CD4-positive, alpha-beta memory T cell (primary cell): Measurements from ENCODE around the gene KIRREL3. TPM values are rescaled to one million over a fixed set of nuclear protein-coding genes. Genes with fewer than 3 reads are reported as not detected.

ENCODE experiments used
- CTCF ChIA-PET: fragments of 350-600 bp; sonication (Branson Sonifier 250); formaldehyde crosslinking; loops from one replicate; lab custom pipeline; 2021; ENCODE audit warnings: inconsistent platforms; ENCODE audit not compliant: partially characterized antibody; lab: Charles Lee
- POLR2A ChIA-PET: fragments of 350-600 bp; sonication (Branson Sonifier 250); formaldehyde crosslinking; loops from one replicate; lab custom pipeline; 2021; ENCODE audit not compliant: partially characterized antibody; lab: Charles Lee
- DNase-seq, 5 donors: peaks; one replicate each; pipeline versions ENCODE4 v3.0.0 to v3.0.0-alpha.2; 2020 to 2022; ENCODE audit warnings: mixed read lengths in 1 of 5
- H3K27ac ChIP-seq: one replicate; pipeline ENCODE4 v1.7.0; 2013; ENCODE audit warnings: low read depth, low read length
- H3K27me3 ChIP-seq: 2 replicates; pipeline ENCODE4 v1.7.0; 2013; ENCODE audit warnings: mild to moderate bottlenecking, low read length, moderate library complexity; ENCODE audit not compliant: insufficient read depth
- H3K36me3 ChIP-seq: 2 replicates; pipeline ENCODE4 v1.7.0; 2013; ENCODE audit warnings: mild to moderate bottlenecking, low read length, moderate library complexity; ENCODE audit not compliant: insufficient read depth
- H3K4me1 ChIP-seq: 2 replicates; pipeline ENCODE4 v1.7.0; 2013; ENCODE audit warnings: mild to moderate bottlenecking, low read length, moderate library complexity; ENCODE audit not compliant: insufficient read depth
- H3K4me3 ChIP-seq, 2 donors: one replicate each; pipeline ENCODE4 v1.7.0; 2013; ENCODE audit warnings: low read length in 2 of 2, mild to moderate bottlenecking in 1 of 2
- H3K9me3 ChIP-seq, 2 donors: one replicate each; pipeline ENCODE4 v1.7.0; 2013; ENCODE audit warnings: low read length in 2 of 2, control low read depth in 1 of 2; ENCODE audit not compliant: control insufficient read depth in 1 of 2
- H3K27ac Mint-ChIP-seq, 7 donors: one replicate each; pipeline ENCODE4 v1.8.0; 2020 to 2021; ENCODE audit warnings: mixed read lengths in 7 of 7, mild to moderate bottlenecking in 6 of 7, inconsistent platforms in 3 of 7, moderate library complexity in 3 of 7
- H3K27me3 Mint-ChIP-seq, 2 donors: one replicate each; pipeline ENCODE4 v1.8.0; 2020 to 2021; ENCODE audit warnings: mixed read lengths in 2 of 2
- H3K36me3 Mint-ChIP-seq, 2 donors: one replicate each; pipeline ENCODE4 v1.8.0; 2020 to 2021; ENCODE audit warnings: mixed read lengths in 2 of 2, inconsistent platforms in 1 of 2, mild to moderate bottlenecking in 1 of 2
- H3K4me1 Mint-ChIP-seq, 4 donors: one replicate each; pipeline ENCODE4 v1.8.0; 2020 to 2021; ENCODE audit warnings: mixed read lengths in 4 of 4, mild to moderate bottlenecking in 1 of 4
- H3K4me3 Mint-ChIP-seq, 8 donors: one replicate each; pipeline ENCODE4 v1.8.0; 2020 to 2021; ENCODE audit warnings: mixed read lengths in 8 of 8, mild to moderate bottlenecking in 7 of 8, moderate library complexity in 6 of 8, inconsistent platforms in 3 of 8
- H3K9me3 Mint-ChIP-seq, 8 donors: one replicate each; pipeline ENCODE4 v1.8.0; 2020 to 2021; ENCODE audit warnings: mixed read lengths in 8 of 8, mild to moderate bottlenecking in 5 of 8, inconsistent platforms in 3 of 8, moderate library complexity in 1 of 8
- intact Hi-C: fragments of 100-400 bp; cut with micrococcal nuclease; formaldehyde crosslinking; loops from one replicate; pipeline ENCODE4 v1.15.1; 2023
- polyA plus RNA-seq, 2 donors: library from polyadenylated mRNA; unstranded; fragments of 300-500 nt; fragmentation: Illumina TruSeq; gene quantifications; one replicate each; pipeline ENCODE4 v1.2.3, GENCODE V29; 2021
- total RNA-seq, 2 experiments: library from RNA; stranded (reverse); gene quantifications; one replicate each; pipeline ENCODE4 v1.2.3, GENCODE V29; 2021

KIRREL3 gene
- total and polyA plus RNA-seq, 4 experiments from 2014 or later: not detected

- no peak overlapping the region for H3K4me3 Mint-ChIP-seq
- POLR2A ChIA-PET: interaction anchor here (0.5 kb wide), 1 partner anchor 72 kb away, joined by 4 read pairs; no protein-coding TSS in a partner anchor
These were observed 574.5 kb downstream of the KIRREL3 start for GRCh38 chr11:126426106-126426505.

GRCh38 chr11:126424471-126425039 is 576.0 kb downstream of the KIRREL3 start:
- DNase-seq: no peak
- CTCF ChIA-PET: interaction anchor here (1.1 kb wide), 1 partner anchor 16 kb away, joined by 3 read pairs; no protein-coding TSS in a partner anchor
- H3K27ac ChIP-seq: no peak overlapping the region
- no peaks in the 10 kb centered on the region for H3K36me3 ChIP-seq
- no peaks in the 10 kb centered on the region for H3K36me3 Mint-ChIP-seq
- H3K27me3 Mint-ChIP-seq: peaks cover 0 to 3% of the 10 kb centered on the region in 2 donors
- intact Hi-C loops: no loop called here
- POLR2A ChIA-PET: no interaction called here
- no peaks in the 10 kb centered on the region for H3K27me3 ChIP-seq
- H3K9me3 Mint-ChIP-seq: no peaks in the 10 kb centered on the region
- no peaks in the 10 kb centered on the region for H3K4me1 ChIP-seq
- H3K27ac Mint-ChIP-seq: no peak overlapping the region
- H3K4me1 Mint-ChIP-seq: no peaks in the 10 kb centered on the region
- H3K4me3 ChIP-seq: no peak overlapping the region
- no peak overlapping the region for H3K4me3 Mint-ChIP-seq
- H3K9me3 ChIP-seq: no peaks in the 10 kb centered on the region

More at GRCh38 chr11:126426106-126426505, 574.5 kb downstream of the KIRREL3 start:
- CTCF ChIA-PET: no interaction called here
- H3K27me3 Mint-ChIP-seq: peaks cover 0 to 3% of the 10 kb centered on the region in 2 donors
- no peaks in the 10 kb centered on the region for H3K27me3 ChIP-seq
- H3K27ac Mint-ChIP-seq: no peak overlapping the region
- no peaks in the 10 kb centered on the region for H3K9me3 Mint-ChIP-seq
- H3K4me3 ChIP-seq: no peak overlapping the region
- H3K36me3 Mint-ChIP-seq: no peaks in the 10 kb centered on the region
- DNase-seq: no peak
- no peaks in the 10 kb centered on the region for H3K9me3 ChIP-seq
- no peaks in the 10 kb centered on the region for H3K4me1 ChIP-seq
- intact Hi-C loops: no loop called here
- H3K36me3 ChIP-seq: no peaks in the 10 kb centered on the region
- H3K4me1 Mint-ChIP-seq: no peaks in the 10 kb centered on the region
- H3K27ac ChIP-seq: no peak overlapping the region

- no peak overlapping the region for H3K4me3 Mint-ChIP-seq
- Histone ChIP-seq H3K4me1 (no peaks in the 10 kb centered on the region), H3K27me3 (no peaks in the 10 kb centered on the region), H3K27ac (no peak overlapping the region), H3K4me3 (no peak overlapping the region), H3K36me3 (no peaks in the 10 kb centered on the region), H3K9me3 (no peaks in the 10 kb centered on the region)
- peaks cover 0 to 3% of the 10 kb centered on the region in 2 donors for H3K27me3 Mint-ChIP-seq
- H3K4me1 Mint-ChIP-seq: no peaks in the 10 kb centered on the region
- no peak overlapping the region for H3K27ac Mint-ChIP-seq
- H3K36me3 Mint-ChIP-seq: no peaks in the 10 kb centered on the region
- POLR2A ChIA-PET: no interaction called here
- H3K9me3 Mint-ChIP-seq: no peaks in the 10 kb centered on the region
- CTCF ChIA-PET: interaction anchor here (1.1 kb wide), 1 partner anchor 17 kb away, joined by 3 read pairs; no protein-coding TSS in a partner anchor
- no peak for DNase-seq
- intact Hi-C loops: no loop called here
These were observed 576.8 kb downstream of the KIRREL3 start for GRCh38 chr11:126423743-126424142.

GRCh38 chr11:126423154-126423553 is 577.4 kb downstream of the KIRREL3 start:
- Mint-ChIP-seq H3K27ac (no peak overlapping the region), H3K36me3 (no peaks in the 10 kb centered on the region), H3K4me3 (no peak overlapping the region), H3K9me3 (no peaks in the 10 kb centered on the region), H3K4me1 (no peaks in the 10 kb centered on the region), H3K27me3 (peaks cover 0 to 3% of the 10 kb centered on the region in 2 donors)
- POLR2A ChIA-PET: no interaction called here
- intact Hi-C loops: no loop called here
- Histone ChIP-seq H3K9me3 (no peaks in the 10 kb centered on the region), H3K36me3 (no peaks in the 10 kb centered on the region), H3K27me3 (no peaks in the 10 kb centered on the region), H3K4me3 (no peak overlapping the region), H3K4me1 (no peaks in the 10 kb centered on the region), H3K27ac (no peak overlapping the region)
- CTCF ChIA-PET: no interaction called here
- no peak for DNase-seq

- ChIA-PET CTCF (no interaction called here), POLR2A (no interaction called here)
- Histone ChIP-seq H3K27me3 (no peaks in the 10 kb centered on the region), H3K27ac (no peak overlapping the region), H3K9me3 (no peaks in the 10 kb centered on the region), H3K36me3 (no peaks in the 10 kb centered on the region), H3K4me3 (no peak overlapping the region), H3K4me1 (no peaks in the 10 kb centered on the region)
- Mint-ChIP-seq H3K4me3 (no peak overlapping the region), H3K27ac (no peak overlapping the region), H3K9me3 (no peaks in the 10 kb centered on the region), H3K4me1 (no peaks in the 10 kb centered on the region), H3K27me3 (peaks cover 0 to 3% of the 10 kb centered on the region in 2 donors), H3K36me3 (no peaks in the 10 kb centered on the region)
- intact Hi-C loops: no loop called here
- no peak for DNase-seq
These were observed 578.1 kb downstream of the KIRREL3 start for GRCh38 chr11:126422446-126422845.

- Mint-ChIP-seq H3K4me3 (no peak overlapping the region), H3K36me3 (no peaks in the 10 kb centered on the region), H3K4me1 (peaks cover under 1 to 1% (median under 1%) of the 10 kb centered on the region in 4 donors), H3K27ac (peak overlapping the region in 1 of 7 donors; percentile 88), H3K27me3 (peaks cover 0 to 3% of the 10 kb centered on the region in 2 donors), H3K9me3 (no peaks in the 10 kb centered on the region)
- no peaks in the 10 kb centered on the region for H3K27me3 ChIP-seq
- no peaks in the 10 kb centered on the region for H3K36me3 ChIP-seq
- peaks cover 3% of the 10 kb centered on the region for H3K4me1 ChIP-seq
- ChIA-PET CTCF (interaction anchor here (1.2 kb wide), 1 partner anchor 111 kb away, joined by 3 read pairs; no protein-coding TSS in a partner anchor), POLR2A (no interaction called here)
- no peaks in the 10 kb centered on the region for H3K9me3 ChIP-seq
- no peak overlapping the region for H3K4me3 ChIP-seq
- intact Hi-C loops: no loop called here
- no peak for DNase-seq
- H3K27ac ChIP-seq: no peak overlapping the region
These were observed 579.3 kb downstream of the KIRREL3 start for GRCh38 chr11:126421271-126421671.

GRCh38 chr11:126420698-126421256 is 579.8 kb downstream of the KIRREL3 start:
- Histone ChIP-seq H3K27ac (no peak overlapping the region), H3K36me3 (no peaks in the 10 kb centered on the region), H3K9me3 (no peaks in the 10 kb centered on the region), H3K4me3 (no peak overlapping the region), H3K4me1 (peaks cover 8% of the 10 kb centered on the region), H3K27me3 (no peaks in the 10 kb centered on the region)
- Mint-ChIP-seq H3K27ac (peak overlapping the region in 1 of 7 donors; percentile 88), H3K27me3 (peaks cover 0 to 3% of the 10 kb centered on the region in 2 donors), H3K9me3 (no peaks in the 10 kb centered on the region), H3K4me1 (peaks cover 5 to 6% (median 6%) of the 10 kb centered on the region in 4 donors), H3K4me3 (no peak overlapping the region), H3K36me3 (no peaks in the 10 kb centered on the region)
- ChIA-PET POLR2A (interaction anchor here (0.6 kb wide), 2 partner anchors 59 to 142 kb away, joined by 3 to 4 read pairs; no protein-coding TSS in a partner anchor), CTCF (interaction anchor here (0.6 to 1.2 kb wide), 3 partner anchors 60 to 111 kb away, joined by 3 to 5 read pairs (median 3); no protein-coding TSS in a partner anchor)
- intact Hi-C loops: no loop called here
- no peak for DNase-seq
